ENCODE data around the gene TAB2.

Gene TAB2

DNA sequence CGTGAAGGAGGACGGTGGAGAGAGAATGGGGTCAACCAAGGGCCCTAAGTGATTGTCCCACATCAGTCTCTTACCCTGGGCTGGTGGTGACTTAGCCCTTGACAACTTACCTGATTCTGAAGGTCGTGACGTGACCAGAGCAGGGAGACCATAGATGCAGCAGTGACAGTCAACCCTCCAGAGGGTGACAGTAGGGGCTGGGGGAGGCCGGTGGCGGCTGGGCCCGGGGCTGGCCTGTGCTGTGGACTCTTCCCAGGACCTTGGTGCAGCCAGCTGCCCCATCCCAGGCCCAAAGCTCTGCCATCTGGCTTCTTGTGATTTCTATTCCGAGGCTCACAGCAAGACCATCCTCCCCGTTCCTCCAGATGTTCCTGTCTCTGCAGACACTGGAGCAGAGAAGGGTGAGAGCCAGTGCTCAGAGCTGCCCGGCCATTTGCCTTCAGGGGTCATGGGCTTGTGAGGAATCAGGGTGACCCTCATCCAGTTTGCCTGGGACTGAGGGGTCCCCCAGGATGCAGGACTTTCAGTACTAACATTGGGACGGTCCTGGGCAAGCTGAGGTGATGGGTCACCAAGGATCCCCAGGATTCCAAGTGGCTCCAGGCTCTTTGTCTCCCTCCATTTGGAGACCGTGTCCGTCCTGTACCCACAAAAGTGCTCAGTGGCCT lies 118.5 kb downstream of the TAB2 start:
- Histone ChIP-seq H3K36me3 (replicated peaks; ENCODE audit: low read depth, low read length) (no peaks in the 10 kb centered on the region), H3K9me3 (ENCODE audit: insufficient read depth, low read length) (no peaks in the 10 kb centered on the region), H3K4me1 (ENCODE audit: low read length) (peaks cover 17% of the 10 kb centered on the region), H4K20me1 (ENCODE audit: insufficient read depth, low read length) (no peaks in the 10 kb centered on the region), H3K27ac (ENCODE audit: low read length) (no peak overlapping the region), H3K4me3 (ENCODE audit: low read length) (no peak overlapping the region), H3K9ac (ENCODE audit: low read length) (no peak overlapping the region), H3K4me2 (ENCODE audit: low read length) (no peak overlapping the region), H3K27me3 (ENCODE audit: low read depth, low read length) (no peaks in the 10 kb centered on the region), H3K79me2 (ENCODE audit: low read length) (no peaks in the 10 kb centered on the region), H2AFZ (ENCODE audit: low read depth, low read length) (no peak overlapping the region)
- no peak for TF ChIP-seq EZH2phosphoT487 (IDR thresholded peaks at IDR 0.05; ENCODE audit: low read depth)
- TF ChIP-seq, protein P1, sequence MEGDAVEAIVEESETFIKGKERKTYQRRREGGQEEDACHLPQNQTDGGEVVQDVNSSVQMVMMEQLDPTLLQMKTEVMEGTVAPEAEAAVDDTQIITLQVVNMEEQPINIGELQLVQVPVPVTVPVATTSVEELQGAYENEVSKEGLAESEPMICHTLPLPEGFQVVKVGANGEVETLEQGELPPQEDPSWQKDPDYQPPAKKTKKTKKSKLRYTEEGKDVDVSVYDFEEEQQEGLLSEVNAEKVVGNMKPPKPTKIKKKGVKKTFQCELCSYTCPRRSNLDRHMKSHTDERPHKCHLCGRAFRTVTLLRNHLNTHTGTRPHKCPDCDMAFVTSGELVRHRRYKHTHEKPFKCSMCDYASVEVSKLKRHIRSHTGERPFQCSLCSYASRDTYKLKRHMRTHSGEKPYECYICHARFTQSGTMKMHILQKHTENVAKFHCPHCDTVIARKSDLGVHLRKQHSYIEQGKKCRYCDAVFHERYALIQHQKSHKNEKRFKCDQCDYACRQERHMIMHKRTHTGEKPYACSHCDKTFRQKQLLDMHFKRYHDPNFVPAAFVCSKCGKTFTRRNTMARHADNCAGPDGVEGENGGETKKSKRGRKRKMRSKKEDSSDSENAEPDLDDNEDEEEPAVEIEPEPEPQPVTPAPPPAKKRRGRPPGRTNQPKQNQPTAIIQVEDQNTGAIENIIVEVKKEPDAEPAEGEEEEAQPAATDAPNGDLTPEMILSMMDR (IDR thresholded peaks at IDR 0.05; ENCODE audit: low read depth, low read length), result no peak

DNA sequence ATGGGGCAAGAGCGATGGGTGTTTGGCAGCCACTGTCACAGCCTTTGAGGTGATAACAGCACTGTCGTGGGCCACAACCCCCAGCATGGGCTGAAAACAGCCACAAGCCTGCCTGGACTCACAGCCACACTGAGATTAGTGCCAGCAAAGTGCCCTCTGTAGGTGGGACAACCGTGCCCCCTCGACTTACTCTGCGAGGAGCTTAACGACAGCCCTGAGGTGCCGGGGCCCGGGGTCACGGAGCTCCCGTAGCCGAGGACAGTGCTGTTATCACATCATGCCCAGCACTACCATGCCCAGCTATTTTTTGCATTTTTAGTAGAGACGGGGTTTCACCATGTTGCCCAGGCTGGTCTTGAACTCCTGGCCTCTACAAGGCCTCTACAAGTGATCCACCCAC lies 119.1 kb downstream of the TAB2 start:
- no peak overlapping the region for H3K27ac ChIP-seq (ENCODE audit: low read length)
- no peak overlapping the region for H2AFZ ChIP-seq (ENCODE audit: low read depth, low read length)
- no peaks in the 10 kb centered on the region for H3K9me3 ChIP-seq (ENCODE audit: insufficient read depth, low read length)
- no peaks in the 10 kb centered on the region for H3K79me2 ChIP-seq (ENCODE audit: low read length)
- no peak overlapping the region for H3K9ac ChIP-seq (ENCODE audit: low read length)
- no peaks in the 10 kb centered on the region for H4K20me1 ChIP-seq (ENCODE audit: insufficient read depth, low read length)
- H3K36me3 ChIP-seq (replicated peaks; ENCODE audit: low read depth, low read length), result no peaks in the 10 kb centered on the region
- no peaks in the 10 kb centered on the region for H3K27me3 ChIP-seq (ENCODE audit: low read depth, low read length)
- no peak for TF ChIP-seq EZH2phosphoT487 (IDR thresholded peaks at IDR 0.05; ENCODE audit: low read depth)
- TF ChIP-seq, protein P1 (IDR thresholded peaks at IDR 0.05; ENCODE audit: low read depth, low read length), result no peak
- H3K4me2 ChIP-seq (ENCODE audit: low read length), result no peak overlapping the region
- no peak overlapping the region for H3K4me3 ChIP-seq (ENCODE audit: low read length)
- H3K4me1 ChIP-seq (ENCODE audit: low read length), result peaks cover 17% of the 10 kb centered on the region

GRCh38 chr6:149437212-149437611 lies 119.7 kb downstream of the TAB2 start:
- H4K20me1 ChIP-seq (ENCODE audit: insufficient read depth, low read length), result no peaks in the 10 kb centered on the region
- H3K79me2 ChIP-seq (ENCODE audit: low read length), result no peaks in the 10 kb centered on the region
- H3K9me3 ChIP-seq (ENCODE audit: insufficient read depth, low read length), result no peaks in the 10 kb centered on the region
- peaks cover 13% of the 10 kb centered on the region for H3K4me1 ChIP-seq (ENCODE audit: low read length)
- TF ChIP-seq, protein P1 (IDR thresholded peaks at IDR 0.05; ENCODE audit: low read depth, low read length), result no peak
- TF ChIP-seq EZH2phosphoT487 (IDR thresholded peaks at IDR 0.05; ENCODE audit: low read depth), result no peak
- H3K27ac ChIP-seq (ENCODE audit: low read length), result no peak overlapping the region
- no peak overlapping the region for H3K4me3 ChIP-seq (ENCODE audit: low read length)
- no peak overlapping the region for H3K9ac ChIP-seq (ENCODE audit: low read length)
- no peak overlapping the region for H2AFZ ChIP-seq (ENCODE audit: low read depth, low read length)
- no peaks in the 10 kb centered on the region for H3K36me3 ChIP-seq (replicated peaks; ENCODE audit: low read depth, low read length)
- H3K27me3 ChIP-seq (ENCODE audit: low read depth, low read length), result no peaks in the 10 kb centered on the region
- H3K4me2 ChIP-seq (ENCODE audit: low read length), result no peak overlapping the region

GRCh38 chr6:149438855-149439254 lies 121.3 kb downstream of the TAB2 start:
- Histone ChIP-seq H3K4me3 (ENCODE audit: low read length) (no peak overlapping the region), H2AFZ (ENCODE audit: low read depth, low read length) (no peak overlapping the region), H3K27me3 (ENCODE audit: low read depth, low read length) (no peaks in the 10 kb centered on the region), H3K4me1 (ENCODE audit: low read length) (peaks cover 11% of the 10 kb centered on the region), H3K36me3 (replicated peaks; ENCODE audit: low read depth, low read length) (no peaks in the 10 kb centered on the region), H3K27ac (ENCODE audit: low read length) (no peak overlapping the region), H3K9ac (ENCODE audit: low read length) (no peak overlapping the region), H3K79me2 (ENCODE audit: low read length) (no peaks in the 10 kb centered on the region), H4K20me1 (ENCODE audit: insufficient read depth, low read length) (no peaks in the 10 kb centered on the region), H3K4me2 (ENCODE audit: low read length) (peak overlapping the region; percentile 34; the same call in 1 of the 2 replicates), H3K9me3 (ENCODE audit: insufficient read depth, low read length) (no peaks in the 10 kb centered on the region)
- no peak for TF ChIP-seq EZH2phosphoT487 (IDR thresholded peaks at IDR 0.05; ENCODE audit: low read depth)
- TF ChIP-seq, protein P1 (IDR thresholded peaks at IDR 0.05; ENCODE audit: low read depth, low read length), result no peak
